Fibroblast of gingiva (primary cell): ENCODE measurements around the gene NPC2.
A peak's percentile ranks its signal among the peaks of the same experiment; 100 is the strongest.

Experiments used
- DNase-seq: peaks from one replicate; pipeline ENCODE4 v3.0.0-alpha.2; 2011; ENCODE audit warnings: low read depth

NPC2 gene

GRCh38 chr14:74503291-74503937 lies 10.3 kb upstream of the NPC2 start:
- no peak for DNase-seq

DNA sequence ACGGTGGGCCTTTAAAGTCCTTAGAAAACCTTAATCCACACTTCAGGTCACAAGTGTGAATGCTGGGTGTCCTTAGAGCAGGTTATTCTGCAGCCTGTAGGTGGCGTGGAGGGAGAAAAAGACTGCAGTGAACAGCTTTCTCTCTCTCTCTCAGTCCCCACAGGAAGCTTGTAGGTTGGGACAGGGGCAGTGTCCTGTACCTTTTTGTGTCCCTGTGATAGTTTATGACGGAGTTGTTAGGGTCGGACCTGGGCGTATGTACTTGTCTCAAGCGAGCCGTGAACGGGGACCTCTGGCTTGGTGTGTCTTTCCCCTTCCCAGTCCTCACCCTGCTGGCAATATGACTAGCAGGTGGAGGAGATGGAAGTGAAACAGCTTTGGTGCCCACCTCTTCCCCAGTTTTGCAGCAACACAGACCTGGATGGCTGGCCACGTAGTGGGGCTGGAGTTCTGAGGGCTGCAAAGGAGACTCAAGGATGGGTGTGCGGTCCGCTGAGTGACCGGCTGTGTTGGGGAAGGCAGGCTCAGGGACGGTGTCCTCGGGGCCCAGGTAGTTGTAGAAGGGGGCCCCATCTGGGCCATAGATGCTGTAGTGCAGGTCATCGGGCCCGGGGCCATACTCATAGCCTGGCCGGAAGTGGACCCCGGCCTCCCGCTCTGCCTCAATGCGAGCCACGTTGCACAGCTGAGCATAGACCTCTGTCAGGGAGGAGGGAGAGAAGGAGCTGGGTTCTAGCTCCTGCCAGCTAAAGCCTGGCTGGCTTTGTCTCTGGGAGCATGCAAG lies 9.3 kb upstream of the NPC2 start:
- DNase-seq: peak; percentile 45

- no peak for DNase-seq
Observed at GRCh38 chr14:74501691-74502090, 8.6 kb upstream of the NPC2 start.

DNA sequence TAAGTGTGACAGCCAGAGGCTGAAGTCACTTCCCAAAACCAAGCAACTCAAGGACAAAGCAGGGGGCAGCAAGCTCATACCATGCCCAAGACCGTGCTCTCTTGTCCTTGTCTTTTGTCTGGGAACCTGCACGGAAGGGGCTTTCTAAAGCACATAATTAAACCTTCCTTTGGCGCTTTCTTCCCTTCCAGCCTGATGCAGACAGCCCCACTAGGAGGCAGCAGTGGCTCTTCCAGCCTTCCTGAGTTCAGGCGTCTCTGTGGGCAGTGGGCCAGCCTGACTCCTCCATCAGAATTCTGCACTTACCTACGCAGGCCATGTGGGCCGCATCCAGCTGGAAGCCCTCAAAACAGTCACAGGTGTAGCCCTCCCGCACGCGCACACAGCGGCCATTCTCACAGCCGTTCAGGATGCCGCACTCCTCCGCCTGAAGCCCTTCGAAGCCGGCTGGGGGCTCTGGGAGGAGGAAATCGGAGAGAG lies 8.1 kb upstream of the NPC2 start:
- DNase-seq: peak; percentile 66

- DNase-seq: no peak
Observed at GRCh38 chr14:74500417-74501134, 7.5 kb upstream of the NPC2 start.

GRCh38 chr14:74495356-74495755 lies 2.3 kb upstream of the NPC2 start:
- no peak for DNase-seq

DNA sequence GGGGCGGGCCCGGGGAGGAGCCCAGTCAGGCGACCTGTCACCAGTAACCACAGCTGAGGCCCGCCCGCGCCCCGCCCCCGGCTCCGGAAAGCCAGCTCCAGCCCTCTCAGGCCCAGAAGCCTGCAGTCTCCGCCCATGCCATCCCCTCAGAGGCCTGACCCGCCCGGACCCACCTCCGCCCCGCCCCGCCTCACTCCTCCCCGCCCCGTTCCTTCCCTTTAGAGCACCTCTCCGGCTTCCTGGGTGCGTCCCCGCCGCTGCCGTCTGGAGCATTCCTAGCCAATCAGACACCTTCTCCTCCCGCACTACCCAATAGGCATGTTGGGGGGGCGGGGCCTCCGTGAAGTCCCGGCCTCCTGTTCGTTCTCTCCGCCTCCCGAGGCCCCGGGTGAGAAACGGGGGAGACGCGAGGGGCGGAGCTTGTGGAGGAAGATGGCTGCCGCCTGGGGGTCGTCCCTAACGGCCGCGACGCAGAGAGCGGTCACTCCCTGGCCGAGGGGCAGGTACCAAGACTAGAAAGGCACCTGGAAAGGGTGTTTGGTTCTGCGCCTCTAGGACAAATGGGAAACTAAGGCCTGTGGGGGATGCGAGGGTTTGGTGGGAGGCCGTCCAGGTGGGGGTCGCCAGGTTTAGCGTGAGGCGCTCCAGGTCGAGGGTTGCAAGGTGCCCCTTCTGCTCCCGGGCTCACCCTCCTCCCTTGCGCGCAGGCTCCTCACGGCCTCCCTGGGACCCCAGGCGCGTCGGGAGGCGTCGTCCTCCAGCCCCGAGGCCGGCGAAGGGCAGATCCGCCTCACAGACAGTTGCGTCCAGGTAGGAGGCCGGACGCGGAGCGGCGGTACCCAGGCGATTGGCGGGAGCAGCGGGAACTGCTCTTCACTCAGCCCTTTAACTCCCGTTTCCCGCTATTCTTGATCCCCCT lies 497 bp upstream of the NPC2 start, which contains the start of gene ISCA2:
Gene ISCA2, plus strand, starts transcription at position 423 of the 919 bp plus-strand sequence. Its CDS starts 10 bp downstream, at position 433.
- DNase-seq: peak; percentile 99

- peak; percentile 57 for DNase-seq
Observed at GRCh38 chr14:74491956-74492775, 939 bp downstream of the NPC2 start.

- no peak for DNase-seq
Observed at GRCh38 chr14:74490486-74490885, 2.6 kb downstream of the NPC2 start.

- DNase-seq: no peak
Observed at GRCh38 chr14:74488786-74489397, 4.2 kb downstream of the NPC2 start.

- no peak for DNase-seq
Observed at GRCh38 chr14:74486164-74486563, 6.9 kb downstream of the NPC2 start.

GRCh38 chr14:74483321-74483720 lies 9.8 kb downstream of the NPC2 start:
- peak; percentile 25 for DNase-seq

- no peak for DNase-seq
Observed at GRCh38 chr14:74482571-74482970, 10.5 kb downstream of the NPC2 start.

GRCh38 chr14:74480046-74480445 lies 13.1 kb downstream of the NPC2 start:
- no peak for DNase-seq

GRCh38 chr14:74478996-74479635 lies 14.0 kb downstream of the NPC2 start:
- no peak for DNase-seq

- DNase-seq: no peak
Observed at GRCh38 chr14:74476607-74477006, 16.5 kb downstream of the NPC2 start.

DNA sequence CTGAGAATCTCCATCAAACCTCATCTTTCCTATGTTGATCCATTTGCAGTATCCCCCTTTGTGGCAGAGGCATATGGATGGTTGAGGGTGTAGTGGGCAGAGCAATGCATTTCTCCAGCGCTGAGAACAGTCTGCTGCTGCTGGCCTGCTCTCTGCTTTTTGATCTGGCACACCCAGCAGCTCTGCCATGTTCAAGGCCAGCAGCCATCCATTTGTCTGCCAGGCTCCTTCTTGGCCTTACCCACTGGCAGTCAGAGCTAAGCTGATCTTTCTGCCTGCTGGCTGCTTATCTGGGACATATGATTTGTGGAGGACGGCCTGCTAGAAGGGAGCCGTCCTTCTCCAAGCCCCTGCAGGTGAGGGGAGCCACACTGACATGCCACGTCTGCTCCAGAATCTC lies 17.0 kb downstream of the NPC2 start:
- no peak for DNase-seq

- peak; percentile 44 for DNase-seq
Observed at GRCh38 chr14:74475678-74476077, 17.4 kb downstream of the NPC2 start.

GRCh38 chr14:74474376-74474775 lies 18.7 kb downstream of the NPC2 start:
- DNase-seq: peak; percentile 44

- DNase-seq: no peak
Observed at GRCh38 chr14:74472601-74473000, 20.5 kb downstream of the NPC2 start.
